ENCODE measurements around the gene SSBP1.

- TF ChIP-seq CTCF (IDR thresholded peaks at IDR 0.05; ENCODE audit: low read length) (no peak), EZH2 (IDR thresholded peaks at IDR 0.05; ENCODE audit: borderline replicate concordance, low read length) (no peak)
Measured at GRCh38 chr7:141702892-141703291, 35.3 kb upstream of the SSBP1 start.

Measured in OCI-LY1 (cell line).